Activated T-helper 1 cell treated with Interleukin-2 at 50 U/mL for 16 hours (primary cell): ENCODE data around the gene RNF10.
"Not testable (repeated sequence)": the region's sequence is repeated elsewhere in the genome, so short reads cannot be mapped to it uniquely, and the experiment has no call there.

Source experiments
- DNase-seq: peaks from one replicate; pipeline ENCODE4 v3.0.0-alpha.2; 2020; ENCODE audit warnings: low read depth

RNF10 gene

DNA sequence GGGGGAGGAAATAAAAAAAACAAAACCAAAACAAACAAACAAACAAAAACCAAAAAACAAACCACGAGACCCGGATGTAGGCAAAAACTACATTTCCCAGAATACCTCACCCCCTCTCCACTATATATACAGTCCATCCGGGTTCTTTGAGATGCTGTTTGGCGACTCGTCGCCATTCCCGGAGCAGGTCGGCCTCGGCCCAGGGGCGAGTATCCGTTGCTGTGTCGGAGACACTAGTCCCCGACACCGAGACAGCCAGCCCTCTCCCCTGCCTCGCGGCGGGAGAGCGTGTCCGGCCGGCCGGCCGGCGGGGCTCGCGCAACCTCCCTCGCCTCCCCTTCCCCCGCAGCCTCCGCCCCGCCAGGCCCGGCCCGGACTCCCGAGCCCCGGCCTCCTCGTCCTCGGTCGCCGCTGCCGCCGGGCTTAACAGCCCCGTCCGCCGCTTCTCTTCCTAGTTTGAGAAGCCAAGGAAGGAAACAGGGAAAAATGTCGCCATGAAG is at the start of gene RNF10:
RNF10 (plus strand) TSS at position 154 of the 500 bp plus-strand sequence. CDS start 456 bp downstream, outside the sequence.
- peak; percentile 59 for DNase-seq

DNA sequence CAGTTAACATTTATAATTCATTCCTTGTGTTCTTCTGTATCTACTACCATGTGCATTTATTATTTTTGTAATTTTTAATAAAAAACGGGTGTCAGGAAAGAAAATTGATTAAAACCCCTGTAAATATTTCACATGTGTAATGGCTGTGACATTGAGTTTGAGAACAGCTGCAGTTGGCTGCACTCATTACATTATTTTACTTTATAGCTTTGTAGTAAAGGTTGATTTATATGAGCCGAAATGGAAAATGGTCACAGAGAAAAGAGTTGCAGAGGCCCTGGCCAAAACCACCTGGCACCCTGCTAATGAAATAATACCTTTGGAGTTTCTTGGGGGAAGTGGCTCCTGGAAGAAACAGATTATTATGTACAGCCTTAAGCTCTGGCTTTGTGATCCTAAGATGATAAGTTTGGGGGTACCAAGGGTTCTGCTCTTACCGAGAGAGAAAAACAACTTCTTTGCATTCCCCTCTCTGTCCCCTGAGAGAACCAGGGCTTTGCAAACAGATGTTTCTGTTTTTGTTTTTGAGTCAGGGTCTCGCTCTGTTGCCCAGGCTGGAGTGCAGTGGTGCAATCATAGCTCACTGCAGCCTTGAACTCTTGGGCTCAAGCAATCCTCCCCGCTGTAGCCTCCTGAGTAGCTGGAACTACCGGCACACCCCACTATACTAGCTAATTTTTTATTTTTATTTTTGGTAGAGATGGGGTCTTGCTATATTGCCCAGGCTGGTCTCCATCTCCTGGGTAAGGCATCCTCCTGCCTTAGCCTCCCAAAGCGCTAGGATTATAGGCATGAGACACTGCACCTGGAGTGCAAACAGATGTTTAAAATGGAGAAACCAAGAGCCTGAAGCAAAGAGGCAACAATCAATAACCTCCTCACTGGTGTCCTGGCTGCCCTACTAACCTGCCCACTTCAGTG is 47.9 kb upstream of the RNF10 start:
- no peak for DNase-seq

DNA sequence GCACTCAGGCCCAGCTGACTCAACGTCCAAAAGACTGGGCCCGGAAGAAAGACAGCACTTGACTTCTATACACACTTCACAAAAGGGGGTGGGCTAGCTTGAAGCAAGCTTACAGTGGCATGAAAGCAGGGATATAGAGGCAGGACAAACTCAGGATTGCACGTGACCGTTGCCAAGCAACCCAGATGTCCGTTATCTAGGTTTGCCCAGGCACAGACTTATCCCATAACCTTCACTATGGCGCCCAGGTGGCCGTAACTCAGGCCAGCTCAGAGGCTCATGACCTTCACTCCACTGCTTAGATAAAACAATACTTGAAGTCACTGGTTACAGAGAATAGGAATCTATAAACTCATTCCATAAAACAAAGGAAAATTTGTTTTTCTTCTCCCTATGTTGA is 46.6 kb upstream of the RNF10 start:
- not testable (repeated sequence) for DNase-seq

- DNase-seq, result no peak
Measured at GRCh38 chr12:120488057-120488640, 46.0 kb upstream of the RNF10 start.

DNA sequence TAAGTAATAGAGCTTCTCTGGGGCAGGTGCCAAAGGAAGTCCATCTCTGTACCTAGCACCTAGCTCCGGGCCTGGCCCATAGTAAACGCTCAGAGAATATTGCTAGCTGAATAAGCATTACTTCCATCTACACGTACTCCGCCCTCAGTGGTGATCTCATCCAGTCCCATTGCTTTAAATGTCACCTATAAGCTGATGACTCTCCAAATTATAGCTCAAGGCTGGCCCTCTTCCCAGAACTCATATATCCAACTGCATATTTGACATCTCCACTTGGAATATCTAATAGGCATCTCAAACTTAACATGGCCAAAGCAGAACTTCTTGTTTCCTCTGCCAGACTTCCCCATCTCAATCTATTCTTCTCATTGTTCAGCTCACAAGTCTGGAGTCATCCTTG is 45.1 kb upstream of the RNF10 start:
- no peak for DNase-seq

DNA sequence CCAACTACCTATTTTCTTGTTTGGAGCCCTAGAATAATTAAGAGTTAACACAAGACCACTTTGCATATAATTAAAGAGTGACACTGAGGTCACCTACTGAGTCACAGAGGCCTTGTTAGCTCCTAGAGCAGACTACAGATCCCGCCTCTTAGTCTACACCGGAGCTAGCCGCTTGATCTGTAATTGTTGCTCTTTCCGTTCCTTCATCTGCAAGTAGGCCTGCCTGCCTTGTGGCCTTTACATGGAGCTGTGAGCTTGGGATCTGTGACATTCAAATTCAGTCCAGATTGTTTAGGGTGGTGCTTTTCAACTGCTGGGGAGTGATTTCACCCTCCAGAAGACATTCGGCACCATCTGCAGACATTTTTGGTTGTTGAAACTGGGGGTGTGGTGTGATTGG is 43.8 kb upstream of the RNF10 start:
- no peak for DNase-seq

DNA sequence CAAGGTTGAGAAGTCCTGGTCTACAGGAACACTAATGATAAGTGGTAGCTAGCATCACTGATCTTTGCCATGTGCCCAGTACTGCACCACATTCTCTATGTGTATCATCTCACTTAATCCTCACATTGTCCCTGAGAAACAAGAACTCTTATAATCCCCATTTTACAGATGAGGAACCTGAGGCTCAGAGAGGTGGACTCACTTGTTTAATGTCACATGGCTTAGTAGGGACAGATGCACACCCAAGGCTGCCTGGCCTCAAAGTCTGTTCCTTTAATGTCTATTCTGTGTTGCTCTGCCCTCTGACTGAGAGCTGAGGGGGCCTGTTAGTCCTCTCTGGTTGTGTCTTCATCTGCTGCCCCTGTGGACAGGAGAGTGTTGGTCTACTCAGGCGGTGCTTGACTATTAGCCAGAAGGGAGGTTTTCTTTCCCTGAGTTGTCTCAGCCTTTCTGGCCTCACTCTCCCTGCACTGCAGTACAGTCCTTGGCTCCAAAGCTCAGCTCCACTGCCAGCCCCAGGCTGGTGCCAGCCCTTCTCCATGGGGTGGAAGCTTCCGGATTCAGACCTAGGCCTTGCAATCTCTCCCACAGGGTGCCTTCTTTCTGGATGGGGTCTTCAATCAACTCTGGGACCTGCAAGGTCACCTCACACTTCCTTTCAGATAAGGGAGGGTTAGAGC is 43.2 kb upstream of the RNF10 start:
- DNase-seq, result no peak

GRCh38 chr12:120495186-120495730 is 38.9 kb upstream of the RNF10 start:
- no peak for DNase-seq

GRCh38 chr12:120495731-120496412 is 38.3 kb upstream of the RNF10 start, which contains the start of gene DYNLL1:
Gene DYNLL1 (plus strand): TSS chr12:120496113. CDS start chr12:120496422, 309 bp downstream.
- DNase-seq, result peak; percentile 97

- DNase-seq, result peak; percentile 26
Measured at GRCh38 chr12:120496413-120497340, 37.5 kb upstream of the RNF10 start.

GRCh38 chr12:120497524-120498150 is 36.5 kb upstream of the RNF10 start:
- DNase-seq, result no peak

- no peak for DNase-seq
Measured at GRCh38 chr12:120498870-120499515, 35.2 kb upstream of the RNF10 start.

DNA sequence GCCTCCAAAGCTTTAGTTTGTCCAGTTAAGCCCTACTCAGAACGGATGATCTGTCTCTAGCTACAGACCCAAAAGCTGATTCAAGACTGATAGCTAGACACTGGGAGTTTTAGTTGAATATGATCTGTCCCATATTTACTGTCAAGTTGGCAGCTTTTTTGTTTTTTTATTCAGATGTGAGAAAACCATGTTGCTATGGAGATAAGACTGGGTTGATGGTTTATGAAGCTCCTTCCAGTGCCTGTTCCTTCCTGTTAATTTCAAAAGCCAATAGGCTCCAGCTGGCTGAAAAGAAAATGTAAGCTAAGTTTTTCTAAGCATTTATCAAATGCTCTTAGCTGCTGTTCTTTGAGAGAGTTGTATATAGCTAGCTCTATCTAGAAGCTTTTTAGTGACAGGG is 33.6 kb upstream of the RNF10 start:
- no peak for DNase-seq

- no peak for DNase-seq
Measured at GRCh38 chr12:120504587-120504986, 29.6 kb upstream of the RNF10 start.

DNA sequence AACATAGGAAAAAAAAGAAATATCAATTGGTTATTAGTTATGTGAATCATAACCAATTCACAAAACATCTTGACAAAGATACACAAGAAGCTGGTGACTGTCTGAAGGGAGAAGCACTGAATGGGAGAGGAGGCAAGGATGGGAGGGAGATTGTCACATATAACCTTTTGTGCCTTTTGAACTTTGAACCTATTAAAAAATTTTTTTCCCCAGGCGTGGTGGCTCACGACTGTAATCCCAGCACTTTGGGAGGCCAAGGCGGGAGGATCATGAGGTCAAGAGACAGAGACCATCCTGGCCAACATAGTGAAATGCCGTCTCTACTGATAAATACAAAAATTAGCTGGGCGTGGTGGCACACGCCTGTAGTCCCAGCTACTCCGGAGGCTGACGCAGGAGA is 25.6 kb upstream of the RNF10 start:
- no peak for DNase-seq

DNA sequence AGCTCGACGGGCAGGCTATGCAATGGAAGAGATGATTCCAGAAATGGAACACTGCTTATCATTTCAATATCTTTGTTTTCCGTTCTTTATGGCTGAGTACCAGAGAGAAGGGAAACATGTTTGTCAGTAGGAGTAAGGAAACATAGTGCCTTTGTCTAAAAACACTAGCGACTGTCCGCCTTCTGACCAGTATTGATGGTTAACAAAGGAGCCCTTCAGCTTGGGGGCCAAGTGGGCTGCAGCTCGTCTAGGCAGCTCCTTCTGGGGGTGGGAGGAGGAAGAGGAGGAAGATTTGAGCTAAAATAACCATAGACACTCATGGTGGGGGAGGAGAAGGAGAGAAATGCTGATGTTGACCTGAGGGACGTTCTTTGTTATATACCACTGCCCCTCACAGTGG is 20.2 kb upstream of the RNF10 start:
- no peak for DNase-seq

- DNase-seq, result no peak
Measured at GRCh38 chr12:120515496-120515895, 18.7 kb upstream of the RNF10 start.

DNA sequence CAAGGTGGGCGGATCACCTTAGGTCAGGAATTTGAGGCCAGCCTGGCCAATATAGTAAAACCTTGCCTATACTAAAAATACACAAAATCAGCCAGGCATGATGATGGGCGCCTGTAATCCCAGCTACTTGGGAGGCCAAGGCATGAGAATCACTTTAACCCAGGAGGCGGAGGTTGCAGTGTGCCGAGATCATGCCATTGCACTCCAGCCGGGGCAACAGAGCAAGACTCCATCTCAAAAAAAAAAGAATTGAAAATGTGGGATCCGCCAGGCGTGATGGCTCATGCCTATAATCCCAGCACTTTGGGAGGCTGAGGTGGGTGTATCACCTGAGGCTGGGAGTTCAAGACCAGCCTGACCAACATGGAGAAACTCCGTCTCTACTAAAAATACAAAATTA is 14.8 kb upstream of the RNF10 start:
- not testable (repeated sequence) for DNase-seq

DNA sequence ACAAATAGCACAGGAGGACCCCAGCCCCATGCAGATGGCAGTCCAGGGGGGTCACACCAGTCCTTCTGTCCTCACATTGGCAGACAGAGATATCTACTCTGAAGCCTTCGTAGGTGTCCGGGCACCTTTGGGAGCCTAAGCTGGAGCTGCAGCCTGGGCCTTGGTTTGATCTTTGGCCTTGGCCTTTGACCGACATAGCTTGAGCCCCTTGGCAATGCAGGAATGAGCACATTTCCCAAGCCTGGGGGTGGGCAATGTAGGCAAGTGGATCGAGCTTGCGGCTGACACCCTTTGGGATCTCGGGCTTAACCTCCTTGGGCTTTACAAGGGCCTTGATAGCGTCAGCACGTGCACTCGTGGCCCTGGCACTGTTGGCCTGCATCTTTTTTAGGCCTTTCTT is 11.6 kb upstream of the RNF10 start:
- DNase-seq, result no peak
